HG02970 (cell line): ENCODE measurements around the gene LNX1.

Experiments
- ATAC-seq: cut with Tn5 transposase; IDR thresholded peaks from one replicate; pipeline ENCODE4 v1.9.1; 2021; ENCODE audit warnings: mild to moderate bottlenecking, moderate library complexity, moderate number of reproducible peaks; ENCODE audit not compliant: unreplicated experiment, low FRiP score

The LNX1 gene

GRCh38 chr4:53591372-53591892 is at the start of gene LNX1:
TSS of gene LNX1 (minus strand) at chr4:53591486. CDS start at chr4:53574002, 17,484 bp downstream.
- no peak for ATAC-seq

GRCh38 chr4:53640576-53641453 is 49.5 kb upstream of the LNX1 start:
- no peak for ATAC-seq

GRCh38 chr4:53638919-53639318 is 47.6 kb upstream of the LNX1 start:
- ATAC-seq = no peak

DNA sequence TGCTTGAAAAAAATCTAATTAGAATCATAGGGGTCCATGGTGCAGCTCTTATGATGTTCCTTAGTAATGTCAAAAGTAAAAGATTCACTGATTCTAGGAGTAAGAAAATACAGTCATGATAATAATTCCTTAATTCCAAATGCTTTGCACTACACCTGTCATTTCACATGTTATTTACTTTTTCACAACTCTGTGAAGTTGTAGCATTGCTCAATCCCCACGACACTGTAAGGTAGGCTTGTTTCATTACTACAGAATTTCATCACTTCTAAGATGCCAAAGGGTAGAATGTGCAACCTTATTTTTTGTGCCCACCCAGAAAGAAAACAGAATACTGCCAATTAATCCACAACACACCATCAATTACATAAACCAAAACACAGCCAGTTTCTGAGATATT is 46.1 kb upstream of the LNX1 start:
- no peak for ATAC-seq

DNA sequence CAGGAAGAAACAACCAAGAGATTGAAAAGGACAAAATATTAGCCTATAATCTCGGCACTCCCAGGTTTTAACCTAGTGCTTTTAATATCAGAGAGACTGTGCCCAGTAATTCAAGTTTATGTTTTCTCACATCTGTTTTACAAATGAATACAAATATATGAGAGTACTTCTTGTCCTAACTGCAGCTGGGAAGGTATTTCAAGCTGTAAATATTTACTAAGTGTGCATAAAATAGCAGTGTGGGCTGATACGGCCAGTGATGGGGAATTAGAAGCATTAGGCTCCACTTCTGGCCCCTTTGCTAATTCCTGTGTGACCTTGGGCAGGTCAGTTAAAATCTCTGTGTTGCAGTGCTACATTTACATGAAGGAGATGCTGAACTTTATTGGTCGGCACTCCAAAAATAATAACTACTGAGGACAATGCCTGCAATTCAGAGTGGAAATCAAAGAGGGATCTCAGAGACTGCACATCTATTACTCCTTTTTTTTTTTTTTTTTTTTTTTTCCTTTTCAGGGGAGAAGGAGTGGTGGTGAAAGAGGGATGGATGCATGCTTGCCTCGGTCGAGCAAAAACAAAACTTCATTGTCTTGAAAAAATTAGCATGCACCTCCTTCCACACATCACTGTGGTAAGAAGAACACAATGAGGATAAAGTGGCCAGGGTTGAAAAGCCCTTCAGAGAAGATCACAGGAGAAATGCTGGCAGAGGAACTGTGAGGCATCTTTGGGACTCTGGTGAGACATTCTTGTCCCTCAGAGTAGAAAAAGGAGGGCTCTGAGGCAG is 44.6 kb upstream of the LNX1 start:
- ATAC-seq = no peak

DNA sequence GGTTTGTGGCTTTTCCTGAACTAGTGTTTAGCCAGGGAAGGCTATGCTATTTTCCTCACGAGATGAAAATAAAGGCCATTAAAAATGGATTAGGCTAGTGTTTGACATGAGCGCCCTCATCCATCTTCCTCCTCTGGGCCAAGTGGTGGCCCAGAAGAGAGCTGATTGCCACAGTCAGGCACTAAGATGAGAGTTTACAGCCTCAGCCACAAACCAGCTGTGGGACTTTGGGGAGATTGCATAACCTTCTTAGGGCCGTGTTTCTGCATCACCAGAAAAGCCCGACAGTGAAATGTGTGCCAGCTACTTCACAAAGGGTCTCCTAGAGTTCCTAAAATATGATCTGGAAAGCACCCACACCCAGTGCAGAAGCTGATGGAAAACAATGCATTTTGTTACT is 42.3 kb upstream of the LNX1 start:
- no peak for ATAC-seq

- no peak for ATAC-seq
Observed at GRCh38 chr4:53629296-53629695, 38.0 kb upstream of the LNX1 start.

DNA sequence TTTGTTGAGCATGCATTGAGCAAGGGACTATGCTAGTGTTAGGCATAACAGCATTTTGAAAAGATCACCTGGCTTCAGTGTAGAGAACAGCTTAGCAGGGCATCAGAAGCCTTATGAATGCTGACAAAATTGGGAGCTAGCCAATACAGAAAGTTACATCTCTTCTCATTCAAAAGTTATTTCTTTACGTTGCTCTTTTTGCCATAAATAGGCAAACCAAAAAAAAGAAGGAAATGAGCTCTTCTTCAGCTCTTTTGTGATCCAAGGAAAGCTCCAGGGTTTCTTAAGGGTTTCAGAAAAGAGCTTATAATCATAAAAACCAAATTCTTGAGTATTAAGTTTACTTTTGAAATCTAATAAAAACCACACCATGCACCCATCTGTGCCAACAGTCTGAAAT is 35.2 kb upstream of the LNX1 start:
- no peak for ATAC-seq

GRCh38 chr4:53625888-53626287 is 34.6 kb upstream of the LNX1 start:
- no peak for ATAC-seq

DNA sequence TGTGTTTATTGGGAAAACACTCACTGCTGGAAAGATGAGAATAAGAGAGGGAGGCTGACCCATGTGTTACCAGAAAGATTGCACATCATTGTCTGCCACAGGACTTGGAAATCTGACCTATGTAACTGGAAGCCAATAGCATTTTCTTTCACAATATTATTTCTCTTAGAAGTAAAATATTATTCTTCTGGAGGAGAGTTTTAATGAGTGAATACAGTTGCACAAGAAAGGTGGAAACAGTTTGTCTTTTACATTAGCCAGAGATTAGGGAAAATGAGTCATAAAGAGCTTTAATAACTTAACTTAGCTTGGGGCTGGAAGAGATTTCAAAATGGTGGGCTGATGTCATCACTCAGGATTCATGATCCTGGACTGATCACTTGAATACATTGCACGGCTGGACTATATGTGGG is 31.5 kb upstream of the LNX1 start:
- ATAC-seq = no peak

DNA sequence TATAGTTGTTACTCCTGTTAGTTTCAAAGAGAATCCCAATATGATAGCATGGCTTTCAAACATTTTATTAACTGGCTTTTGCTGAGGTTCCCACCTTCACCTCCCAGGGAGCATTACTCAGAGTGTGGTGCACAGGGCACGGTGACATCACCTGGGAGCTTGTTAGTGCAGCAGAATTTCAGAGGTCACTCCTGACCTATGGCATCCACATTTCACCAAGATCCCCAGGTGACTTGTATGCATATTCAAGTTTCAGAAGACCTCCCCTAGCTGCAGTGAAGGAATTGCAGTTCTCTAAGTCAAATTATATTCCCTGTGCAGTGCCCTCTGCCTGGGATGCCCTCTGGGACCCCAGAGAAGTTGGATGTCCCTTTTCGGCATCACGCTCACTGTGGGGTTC is 29.7 kb upstream of the LNX1 start:
- no peak for ATAC-seq

DNA sequence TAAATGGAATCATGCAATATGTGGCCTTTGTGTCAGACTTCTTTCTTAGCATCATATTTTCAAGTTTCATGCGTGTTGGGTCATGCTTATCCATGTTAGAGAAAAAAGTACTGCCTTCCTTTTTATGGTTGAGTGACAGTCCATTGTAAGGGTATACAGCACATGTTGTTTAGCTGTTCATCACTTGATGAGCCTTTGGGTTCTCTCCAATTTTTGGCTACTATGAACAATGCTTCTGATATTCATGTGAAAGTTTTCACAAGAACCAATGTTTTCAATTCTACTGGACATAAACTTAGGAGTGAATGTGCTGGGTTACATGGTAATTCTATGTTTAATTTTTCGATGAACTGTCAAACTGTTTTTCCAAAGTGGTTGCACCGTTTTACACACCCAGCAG is 28.1 kb upstream of the LNX1 start:
- no peak for ATAC-seq

- ATAC-seq = no peak
Observed at GRCh38 chr4:53618321-53618720, 27.0 kb upstream of the LNX1 start.

- no peak for ATAC-seq
Observed at GRCh38 chr4:53617101-53617680, 25.9 kb upstream of the LNX1 start.

DNA sequence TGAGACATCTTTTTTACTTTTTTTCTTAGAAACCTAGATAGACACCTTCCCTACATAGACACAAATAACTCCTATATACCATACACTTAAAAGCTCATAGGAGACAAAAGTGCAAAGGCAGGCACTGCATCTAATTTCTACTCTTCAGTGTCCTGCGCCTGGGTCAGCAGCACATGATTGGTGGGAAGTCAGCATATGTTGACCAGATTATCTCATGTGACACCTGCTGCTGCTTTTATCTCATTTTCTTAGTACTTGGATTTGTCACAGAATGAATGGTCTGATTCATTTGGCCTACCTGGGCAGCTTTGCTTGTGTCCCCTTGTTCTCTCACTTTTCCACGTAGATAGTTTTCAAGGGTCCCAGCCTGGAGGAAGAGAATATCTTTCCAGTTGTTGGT is 24.9 kb upstream of the LNX1 start:
- no peak for ATAC-seq

DNA sequence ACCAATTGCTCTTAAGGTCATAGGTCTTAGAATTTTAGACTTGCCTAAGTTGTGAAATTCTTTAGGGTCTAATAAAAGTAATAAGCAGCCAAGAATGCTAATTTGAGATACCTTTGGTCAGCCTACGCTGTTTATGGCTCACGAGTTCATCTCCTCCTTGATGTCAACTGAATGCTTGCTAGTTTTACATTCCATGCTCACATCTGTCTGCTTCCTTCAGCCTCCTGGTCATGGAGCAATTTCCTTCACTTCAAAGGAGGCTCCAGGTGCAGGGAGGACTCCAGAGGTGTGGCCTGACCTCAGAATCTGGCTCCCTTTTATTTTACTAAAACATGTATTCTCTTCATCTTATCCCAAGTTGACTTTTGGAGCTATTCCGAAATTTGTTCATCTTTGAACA is 23.3 kb upstream of the LNX1 start:
- ATAC-seq = no peak

- no peak for ATAC-seq
Observed at GRCh38 chr4:53613428-53613827, 22.1 kb upstream of the LNX1 start.

DNA sequence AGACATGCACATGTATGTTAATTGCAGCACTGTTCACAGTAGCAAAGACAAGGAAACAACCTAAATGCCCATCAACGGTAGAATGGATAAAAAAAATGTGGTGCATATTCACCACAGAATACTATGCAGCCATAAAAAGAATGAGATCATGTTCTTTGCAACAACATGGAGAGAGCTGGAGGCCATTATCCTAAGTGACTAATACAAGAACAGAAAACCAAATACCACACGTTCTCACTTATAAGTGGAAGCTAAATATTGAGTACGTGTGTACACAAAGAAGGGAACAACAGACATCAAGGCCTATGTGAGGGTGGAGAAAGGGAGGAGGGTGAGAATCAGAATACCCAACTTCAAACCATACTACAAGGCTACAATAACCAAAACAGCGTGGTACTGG is 17.4 kb upstream of the LNX1 start:
- no peak for ATAC-seq

- ATAC-seq = no peak
Observed at GRCh38 chr4:53608242-53608641, 17.0 kb upstream of the LNX1 start.

- no peak for ATAC-seq
Observed at GRCh38 chr4:53605783-53606182, 14.5 kb upstream of the LNX1 start.

DNA sequence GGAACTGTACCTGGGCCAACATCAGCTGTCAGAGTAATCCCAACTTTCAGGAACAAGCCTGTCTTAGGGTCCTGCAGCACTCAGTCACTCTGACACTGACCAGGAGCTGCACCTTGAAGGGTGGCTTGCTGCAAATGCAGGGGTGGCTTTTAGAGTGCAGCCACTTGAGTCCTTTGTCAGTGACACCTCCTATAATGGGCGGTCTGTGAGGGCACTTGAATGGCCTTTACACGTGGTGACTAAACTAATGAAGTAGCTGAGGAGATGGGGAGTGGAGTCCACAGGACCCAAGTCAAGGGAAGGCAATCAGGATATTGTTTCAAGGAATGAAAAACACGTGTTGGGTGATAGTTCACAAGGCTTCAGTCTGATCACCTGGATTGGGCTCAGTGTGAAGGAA is 11.1 kb upstream of the LNX1 start:
- no peak for ATAC-seq
